Psoas muscle (tissue), 8 donors: ENCODE measurements around the gene SEC11A. TPM values are rescaled to one million over a fixed set of nuclear protein-coding genes. Genes with fewer than 3 reads are reported as not detected.

Source experiments
- ATAC-seq, 4 donors: fragments of 200-7000 bp; cut with Tn5 transposase; one replicate each; pipeline ENCODE4 v1.9.1; 2020; ENCODE audit warnings: moderate library complexity in 3 of 4, mild to moderate bottlenecking in 2 of 4
- DNase-seq, 2 donors: peaks; one replicate each; pipeline ENCODE4 v3.0.0-alpha.2; 2020
- H3K27ac ChIP-seq: fragments of 200-600 bp; one replicate; pipeline ENCODE4 v1.8.0; 2022
- H3K27me3 ChIP-seq, 3 donors: fragments of 200-600 bp in 1 of 3; one replicate each; pipeline versions ENCODE4 v1.6.1 to v1.8.0; 2013 to 2022; ENCODE audit warnings: low read length in 2 of 3, mild to moderate bottlenecking in 2 of 3, moderate library complexity in 1 of 3; ENCODE audit not compliant: insufficient read depth in 3 of 3
- H3K36me3 ChIP-seq, 2 donors: fragments of 200-600 bp in 1 of 2; one replicate each; pipeline versions ENCODE4 v1.6.1 to v1.8.0; 2013 to 2022; ENCODE audit warnings: low read depth in 1 of 2, mild to moderate bottlenecking in 1 of 2, moderate library complexity in 1 of 2; ENCODE audit not compliant: insufficient read depth in 1 of 2
- H3K4me1 ChIP-seq: fragments of 200-600 bp; one replicate; pipeline ENCODE4 v1.8.0; 2022
- H3K4me3 ChIP-seq: fragments of 200-600 bp; one replicate; pipeline ENCODE4 v1.8.0; 2022; ENCODE audit warnings: mild to moderate bottlenecking
- H3K9me3 ChIP-seq: fragments of 200-600 bp; one replicate; pipeline ENCODE4 v1.8.0; 2022
- WGBS, 3 donors: extraction: QIAGEN DNeasy Blood & Tissue Kit; methylation state at CpG; one replicate each; pipeline versions ENCODE4 v1.1.6 to v1.1.7; 2013; 5-methylcytosine and 5-hydroxymethylcytosine counted together
- intact Hi-C, 2 donors: fragments of 100-400 bp; cut with DNase I; formaldehyde crosslinking; loops; one replicate each; pipeline versions ENCODE4 v1.11.0 to v1.14.2; 2022
- polyA plus RNA-seq, 3 donors: library from polyadenylated mRNA; stranded (reverse); fragments of 200-250 nt; gene quantifications; one replicate each; pipeline ENCODE4 v1.2.3, GENCODE V29; 2013
- total RNA-seq, 4 donors: library from RNA; stranded (reverse); fragmentation: NEBNext Ultra II Directional in 2 of 4; extraction: Animal tissue kit (Norgen Biotek cat#: 25700) in 2 of 4; gene quantifications; one replicate each; pipeline versions ENCODE4 v1.2.1 to v1.2.4, GENCODE V29; 2021 to 2023
- TF ChIP-seq, protein P1 (sequence below): fragments of 200-600 bp; IDR thresholded peaks from one replicate; pipeline ENCODE4 v1.8.0; 2022; ENCODE audit warnings: antibody characterized with exemption
- donor health status: healthy with polysubstance abuse.
- donor health status: DM: no; HTN: no; CAD: no; lungs with moderate emphysema.
- donor health status: Bipolar disorder and iron deficiency.
- donor health status: healthy.
- donor health status: DM: yes; HTN: yes; CAD: no.
- donor health status: DM: no; HTN: no; CAD: no.
- donor health status: DM: no; HTN: no; CAD: no.
- donor health status: DM: yes; HTN: yes; CAD: no.

SEC11A gene
- total and polyA plus RNA-seq, 7 donors: 80.7 to 237 (median 106) TPM

DNA sequence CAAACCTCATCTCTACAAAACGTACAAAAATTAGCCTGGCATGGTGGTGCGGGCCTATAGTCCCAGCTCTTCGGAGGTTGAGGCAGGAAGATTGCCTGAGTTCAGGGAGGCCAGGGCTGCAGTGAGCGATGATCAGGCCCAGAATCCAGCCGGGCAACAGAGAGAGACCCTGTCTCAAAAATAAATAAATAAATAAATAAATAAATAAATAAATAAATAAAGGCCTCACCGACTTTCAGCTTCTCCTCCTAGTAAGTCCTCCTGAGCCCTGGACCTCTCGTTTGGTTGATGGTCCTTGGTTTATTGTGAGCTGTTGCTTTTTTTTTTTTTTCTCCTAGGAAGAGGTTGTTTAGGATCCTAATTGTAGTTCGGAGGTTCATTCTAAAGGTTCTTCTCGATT lies 86.9 kb downstream of the SEC11A start:
- ATAC-seq: no peak

DNA sequence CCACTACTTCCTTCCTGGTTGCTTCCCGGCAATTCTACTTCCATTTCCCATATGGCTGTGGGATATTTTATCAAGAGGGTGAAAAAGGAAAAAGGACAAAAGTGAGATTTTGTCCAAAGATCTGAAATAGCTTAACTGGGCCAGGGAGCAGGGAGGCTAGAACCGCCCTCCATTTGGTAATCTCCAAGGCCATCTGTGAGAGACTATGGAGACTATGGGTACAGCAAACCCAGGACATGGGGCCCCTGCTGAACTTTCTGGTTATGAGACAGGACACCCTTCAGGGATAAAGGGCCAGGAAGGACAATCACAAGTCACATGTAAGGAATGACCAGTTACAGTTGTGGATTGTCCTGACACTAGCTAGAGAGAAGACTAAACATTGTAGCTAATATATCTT lies 90.8 kb downstream of the SEC11A start:
- Histone ChIP-seq H3K27me3 (no peaks in the 10 kb centered on the region), H3K27ac (no peak overlapping the region), H3K4me3 (no peak overlapping the region), H3K9me3 (peaks cover 15% of the 10 kb centered on the region), H3K4me1 (no peaks in the 10 kb centered on the region), H3K36me3 (peaks cover 4 to 35% of the 10 kb centered on the region in 2 donors)
- no peak for ATAC-seq
- intact Hi-C loops: no loop called here
- no peak for DNase-seq
- TF ChIP-seq, protein P1, sequence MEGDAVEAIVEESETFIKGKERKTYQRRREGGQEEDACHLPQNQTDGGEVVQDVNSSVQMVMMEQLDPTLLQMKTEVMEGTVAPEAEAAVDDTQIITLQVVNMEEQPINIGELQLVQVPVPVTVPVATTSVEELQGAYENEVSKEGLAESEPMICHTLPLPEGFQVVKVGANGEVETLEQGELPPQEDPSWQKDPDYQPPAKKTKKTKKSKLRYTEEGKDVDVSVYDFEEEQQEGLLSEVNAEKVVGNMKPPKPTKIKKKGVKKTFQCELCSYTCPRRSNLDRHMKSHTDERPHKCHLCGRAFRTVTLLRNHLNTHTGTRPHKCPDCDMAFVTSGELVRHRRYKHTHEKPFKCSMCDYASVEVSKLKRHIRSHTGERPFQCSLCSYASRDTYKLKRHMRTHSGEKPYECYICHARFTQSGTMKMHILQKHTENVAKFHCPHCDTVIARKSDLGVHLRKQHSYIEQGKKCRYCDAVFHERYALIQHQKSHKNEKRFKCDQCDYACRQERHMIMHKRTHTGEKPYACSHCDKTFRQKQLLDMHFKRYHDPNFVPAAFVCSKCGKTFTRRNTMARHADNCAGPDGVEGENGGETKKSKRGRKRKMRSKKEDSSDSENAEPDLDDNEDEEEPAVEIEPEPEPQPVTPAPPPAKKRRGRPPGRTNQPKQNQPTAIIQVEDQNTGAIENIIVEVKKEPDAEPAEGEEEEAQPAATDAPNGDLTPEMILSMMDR: no peak
- WGBS, 3 donors: 70 to 84% (median 79%) methylated on average over 2 of the region's 2 CpGs

More for the DNA sequence above, 86.9 kb downstream of the SEC11A start:
- Histone ChIP-seq H3K27me3 (no peaks in the 10 kb centered on the region), H3K27ac (no peak overlapping the region), H3K9me3 (no peaks in the 10 kb centered on the region), H3K36me3 (peaks cover 0 to 5% of the 10 kb centered on the region in 2 donors), H3K4me3 (no peak overlapping the region), H3K4me1 (peaks cover 12% of the 10 kb centered on the region)
- 88 to 92% (median 92%) methylated on average over 9 of the region's 9 CpGs for WGBS, 3 donors
- no peak for DNase-seq
- TF ChIP-seq, protein P1: no peak
- intact Hi-C loops: no loop called here

DNA sequence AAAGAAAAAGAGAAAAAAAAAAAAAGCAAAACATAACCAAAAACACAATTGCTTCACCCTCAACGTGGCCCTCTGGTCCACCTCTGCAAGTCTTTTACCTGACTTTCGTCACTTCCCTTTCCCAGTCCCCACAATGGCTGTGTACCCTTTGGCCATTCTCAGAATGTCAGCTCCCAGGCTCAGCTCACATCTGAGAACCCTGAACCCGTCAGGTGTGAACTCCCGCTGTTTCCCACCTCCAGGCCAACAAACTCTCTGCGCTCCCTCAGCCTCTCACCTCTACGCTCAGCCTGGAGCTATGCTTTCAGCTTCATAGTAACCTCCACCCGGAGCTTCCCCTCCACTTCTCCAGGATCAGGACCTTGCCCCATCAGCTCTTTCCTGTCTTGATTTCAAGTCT lies 91.6 kb downstream of the SEC11A start:
- DNase-seq: no peak
- peaks cover 4 to 35% of the 10 kb centered on the region in 2 donors for H3K36me3 ChIP-seq
- peaks cover 15% of the 10 kb centered on the region for H3K9me3 ChIP-seq
- intact Hi-C loops: no loop called here
- H3K4me3 ChIP-seq: no peak overlapping the region
- no peak for ATAC-seq
- WGBS, 3 donors: 86 to 95% (median 91%) methylated on average over 6 to 7 of the region's 7 CpGs
- TF ChIP-seq, protein P1: no peak
- H3K27ac ChIP-seq: no peak overlapping the region
- no peaks in the 10 kb centered on the region for H3K4me1 ChIP-seq
- no peaks in the 10 kb centered on the region for H3K27me3 ChIP-seq

DNA sequence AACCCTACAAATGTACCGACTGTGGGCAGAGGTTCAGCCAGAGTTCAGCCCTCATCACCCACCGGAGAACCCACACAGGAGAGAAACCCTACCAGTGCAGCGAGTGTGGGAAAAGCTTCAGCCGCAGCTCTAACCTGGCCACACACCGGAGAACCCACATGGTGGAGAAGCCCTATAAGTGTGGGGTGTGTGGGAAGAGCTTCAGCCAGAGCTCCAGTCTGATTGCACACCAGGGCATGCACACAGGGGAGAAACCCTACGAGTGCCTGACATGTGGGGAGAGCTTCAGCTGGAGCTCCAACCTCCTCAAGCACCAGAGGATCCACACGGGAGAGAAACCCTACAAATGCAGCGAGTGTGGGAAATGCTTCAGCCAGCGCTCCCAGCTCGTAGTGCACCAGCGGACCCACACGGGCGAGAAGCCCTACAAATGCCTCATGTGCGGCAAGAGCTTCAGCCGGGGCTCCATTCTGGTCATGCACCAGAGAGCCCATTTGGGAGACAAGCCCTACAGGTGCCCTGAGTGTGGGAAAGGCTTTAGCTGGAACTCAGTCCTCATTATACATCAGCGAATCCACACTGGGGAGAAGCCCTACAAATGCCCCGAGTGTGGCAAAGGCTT lies 94.5 kb downstream of the SEC11A start:
- intact Hi-C loops: no loop called here
- 98 to 100% (median 99%) methylated on average over 17 of the region's 17 CpGs for whole genome bisulfite sequencing, 3 donors
- no peaks in the 10 kb centered on the region for H3K27me3 ChIP-seq
- H3K9me3 ChIP-seq: peaks cover 15% of the 10 kb centered on the region
- ATAC-seq: no peak
- H3K27ac ChIP-seq: no peak overlapping the region
- DNase-seq: no peak
- no peaks in the 10 kb centered on the region for H3K4me1 ChIP-seq
- no peak overlapping the region for H3K4me3 ChIP-seq
- TF ChIP-seq, protein P1: no peak
- peaks cover 4 to 30% of the 10 kb centered on the region in 2 donors for H3K36me3 ChIP-seq

DNA sequence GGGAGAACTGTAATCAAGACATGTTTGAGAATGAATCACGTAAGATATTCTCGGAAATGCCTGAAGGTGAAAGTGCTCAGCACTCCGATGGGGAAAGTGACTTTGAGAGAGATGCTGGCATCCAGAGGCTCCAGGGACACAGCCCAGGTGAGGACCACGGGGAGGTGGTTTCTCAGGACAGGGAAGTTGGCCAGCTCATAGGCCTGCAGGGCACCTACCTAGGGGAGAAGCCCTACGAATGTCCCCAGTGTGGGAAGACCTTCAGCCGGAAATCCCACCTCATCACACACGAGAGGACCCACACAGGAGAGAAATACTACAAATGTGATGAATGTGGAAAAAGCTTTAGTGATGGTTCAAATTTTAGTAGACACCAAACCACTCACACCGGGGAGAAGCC lies 95.3 kb downstream of the SEC11A start:
- no peak for ATAC-seq
- Histone ChIP-seq H3K4me3 (no peak overlapping the region), H3K9me3 (peaks cover 15% of the 10 kb centered on the region), H3K27me3 (no peaks in the 10 kb centered on the region), H3K27ac (no peak overlapping the region), H3K36me3 (peaks cover 4 to 30% of the 10 kb centered on the region in 2 donors), H3K4me1 (no peaks in the 10 kb centered on the region)
- WGBS, 3 donors: 98 to 99% (median 98%) methylated on average over 8 of the region's 8 CpGs
- intact Hi-C loops: no loop called here
- TF ChIP-seq, protein P1: no peak
- no peak for DNase-seq
